ENCODE measurements around the gene EPO.

DNA sequence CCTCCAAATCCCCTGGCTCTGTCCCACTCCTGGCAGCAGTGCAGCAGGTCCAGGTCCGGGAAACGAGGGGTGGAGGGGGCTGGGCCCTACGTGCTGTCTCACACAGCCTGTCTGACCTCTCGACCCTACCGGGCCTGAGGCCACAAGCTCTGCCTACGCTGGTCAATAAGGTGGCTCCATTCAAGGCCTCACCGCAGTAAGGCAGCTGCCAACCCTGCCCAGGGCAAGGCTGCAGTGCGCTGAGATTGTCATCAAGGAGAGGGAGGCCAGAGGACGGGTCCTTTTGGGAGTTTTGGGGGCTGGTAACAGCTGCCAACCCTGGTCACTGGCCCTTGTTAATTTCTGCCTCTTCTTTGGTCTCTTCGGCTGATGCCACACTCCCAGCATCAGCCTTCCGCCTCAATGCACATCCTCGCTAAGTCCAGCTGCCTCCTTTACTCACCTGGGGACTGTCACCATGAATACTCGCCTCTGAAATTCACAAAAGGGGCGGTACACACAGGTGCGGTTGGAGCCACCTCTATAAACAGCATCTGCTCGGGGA lies 3.5 kb downstream of the EPO start:
- TF ChIP-seq CBX3 (IDR thresholded peaks at IDR 0.05; ENCODE audit: low read depth) (no peak), TCF7L2 (IDR thresholded peaks at IDR 0.05; ENCODE audit: borderline replicate concordance, extremely low read depth, insufficient read depth, insufficient read length) (no peak)
